HepG2 (cell line): Measurements from ENCODE around the gene RPL36AL. TPM values are rescaled to one million over a fixed set of nuclear protein-coding genes. Genes with fewer than 3 reads are reported as not detected.

Experiments
- AHR ChIP-seq: IDR thresholded peaks from 2 replicates; pipeline ENCODE4 v1.6.1; 2018; ENCODE audit warnings: missing genetic modification reagents, missing compliant biosample characterization
- CREM ChIP-seq, 2 experiments: sonication (generic) in 1 of 2; formaldehyde crosslinking in 1 of 2; IDR thresholded peaks; 2 replicates each; pipeline versions ENCODE4 v1.4.0 to v1.6.1; 2016 to 2020; ENCODE audit warnings: antibody characterized with exemption in 1 of 2, mild to moderate bottlenecking in 1 of 2, missing genetic modification reagents in 1 of 2
- HIC2 ChIP-seq: sonication (generic); formaldehyde crosslinking; IDR thresholded peaks from 2 replicates; pipeline ENCODE4 v1.9.0; 2022; ENCODE audit warnings: low read depth, missing genetic modification reagents
- MBNL3 ChIP-seq: fragments of 250-450 bp; sonication (Bioruptor Pico); conservative IDR thresholded peaks from 2 replicates; pipeline ENCODE4 v1.8.0; 2022; ENCODE audit warnings: mild to moderate bottlenecking, inconsistent platforms
- NFIB ChIP-seq: sonication (generic); formaldehyde crosslinking; IDR thresholded peaks from 2 replicates; pipeline ENCODE4 v1.9.0; 2021; ENCODE audit warnings: missing genetic modification reagents, mild to moderate bottlenecking, borderline replicate concordance
- PATZ1 ChIP-seq: sonication (generic); formaldehyde crosslinking; IDR thresholded peaks from 2 replicates; pipeline ENCODE4 v1.4.0; 2020; ENCODE audit warnings: missing genetic modification reagents
- POGK ChIP-seq: sonication (generic); formaldehyde crosslinking; conservative IDR thresholded peaks from 2 replicates; pipeline ENCODE4 v1.8.0; 2022; ENCODE audit warnings: mild to moderate bottlenecking, moderate library complexity, missing genetic modification reagents
- RELA ChIP-seq: sonication (generic); formaldehyde crosslinking; IDR thresholded peaks from 2 replicates; pipeline ENCODE4 v1.4.0; 2020; ENCODE audit warnings: missing genetic modification reagents
- RORA ChIP-seq: sonication (generic); formaldehyde crosslinking; IDR thresholded peaks from 2 replicates; pipeline ENCODE4 v1.5.0; 2020; ENCODE audit warnings: mild to moderate bottlenecking, missing genetic modification reagents, moderate library complexity
- SIX1 ChIP-seq: sonication (generic); formaldehyde crosslinking; IDR thresholded peaks from 2 replicates; pipeline ENCODE4 v1.4.0; 2020; ENCODE audit warnings: missing genetic modification reagents, borderline replicate concordance
- SMC3 ChIP-seq: IDR thresholded peaks from 2 replicates; pipeline ENCODE4 v1.6.1; 2011; ENCODE audit warnings: low read length, improper control_type of control experiment
- STAT5B ChIP-seq: sonication (generic); formaldehyde crosslinking; IDR thresholded peaks from 2 replicates; pipeline ENCODE4 v1.4.0; 2020; ENCODE audit warnings: missing genetic modification reagents
- ZFX ChIP-seq: sonication (generic); formaldehyde crosslinking; IDR thresholded peaks from 2 replicates; pipeline ENCODE4 v1.4.0; 2020; ENCODE audit warnings: mild to moderate bottlenecking, low read depth, missing genetic modification reagents, moderate library complexity
- ZKSCAN1 ChIP-seq: fragments of 150-350 bp; IDR thresholded peaks from 2 replicates; pipeline ENCODE4 v1.6.1; 2014; ENCODE audit warnings: low read length
- ZNF224 ChIP-seq: sonication (generic); formaldehyde crosslinking; IDR thresholded peaks from 2 replicates; pipeline ENCODE4 v1.5.0; 2020; ENCODE audit warnings: mild to moderate bottlenecking, missing genetic modification reagents
- ZNF253 ChIP-seq: sonication (generic); formaldehyde crosslinking; IDR thresholded peaks from 2 replicates; pipeline ENCODE4 v1.8.0; 2022; ENCODE audit warnings: mild to moderate bottlenecking, missing genetic modification reagents, borderline replicate concordance
- ZNF275 ChIP-seq: sonication (generic); formaldehyde crosslinking; IDR thresholded peaks from 2 replicates; pipeline ENCODE4 v1.8.0; 2022; ENCODE audit warnings: missing genetic modification reagents, mild to moderate bottlenecking, inconsistent platforms, borderline replicate concordance
- ZNF326 ChIP-seq: sonication (generic); formaldehyde crosslinking; IDR thresholded peaks from 2 replicates; pipeline ENCODE4 v1.4.0; 2020; ENCODE audit warnings: missing genetic modification reagents, borderline replicate concordance
- ZNF350 ChIP-seq: sonication (generic); formaldehyde crosslinking; IDR thresholded peaks from 2 replicates; pipeline ENCODE4 v1.4.0; 2020; ENCODE audit warnings: mild to moderate bottlenecking, low read depth, missing genetic modification reagents, borderline replicate concordance
- ZNF562 ChIP-seq: sonication (generic); formaldehyde crosslinking; IDR thresholded peaks from 2 replicates; pipeline ENCODE4 v1.8.0; 2022; ENCODE audit warnings: missing genetic modification reagents, borderline replicate concordance
- ZNF800 ChIP-seq: sonication (generic); formaldehyde crosslinking; IDR thresholded peaks from 2 replicates; pipeline ENCODE4 v1.4.0; 2020; ENCODE audit warnings: missing genetic modification reagents
- ZSCAN9 ChIP-seq: IDR thresholded peaks from 2 replicates; pipeline ENCODE4 v1.6.1; 2016; ENCODE audit warnings: borderline replicate concordance
- polyA plus RNA-seq, 8 experiments: library from polyadenylated mRNA; depleted of rRNA in 3 of 8; stranded (reverse) in 7 of 8; unstranded in 1 of 8; fragments of >200 nt; fragmentation: Illumina TruSeq in 4 of 8; extraction: Trizol in 4 of 8; gene quantifications; 2 replicates each; pipeline versions ENCODE4 v1.2.1 to v1.2.3, GENCODE V29; 2011 to 2016; ENCODE audit warnings: low read depth in 4 of 8, missing spikeins in 1 of 8, mixed read lengths in 1 of 8; ENCODE audit not compliant: insufficient read depth in 1 of 8
- total RNA-seq, 5 experiments: library from RNA; depleted of rRNA; stranded (reverse); fragments of >200 nt; fragmentation: Illumina TruSeq; extraction: Trizol; gene quantifications; 2 replicates each; pipeline ENCODE4 v1.2.3, GENCODE V29; 2016; ENCODE audit warnings: low read depth in 1 of 5

RPL36AL gene
- total and polyA plus RNA-seq, 2 of the 13 experiments (the other 11 are each of a cell fraction or from before 2014, with no cell fraction given): 90.0 to 294 TPM

GRCh38 chr14:49641697-49642129 lies 21.3 kb upstream of the RPL36AL start (continued):
- no peak for TF ChIP-seq HIC2
- no peak for TF ChIP-seq NFIB (CRISPR knock-in tag)
- peak; percentile 70; the same call in 1 of the 2 replicates for TF ChIP-seq ZNF350
- no peak for TF ChIP-seq MBNL3 (CRISPR knock-in tag)
- no peak for TF ChIP-seq ZKSCAN1
- TF ChIP-seq SMC3: 0 out of 2 replicates have a peak, but pooled peaks have one; percentile 10
- TF ChIP-seq ZNF253 (CRISPR knock-in tag): no peak
- no peak for TF ChIP-seq ZNF275
- TF ChIP-seq SIX1: 0 out of 2 replicates have a peak, but pooled peaks have one; percentile 10
- 0 out of 2 replicates have a peak, but pooled peaks have one; percentile 76 for TF ChIP-seq ZNF224 (CRISPR knock-in tag)
- peak; percentile 37; the same call in 1 of the 2 replicates for TF ChIP-seq ZFX (CRISPR knock-in tag)
- TF ChIP-seq ZNF326: no peak
- TF ChIP-seq RELA (CRISPR knock-in tag): no peak
- no peak for TF ChIP-seq ZNF800
- TF ChIP-seq ZSCAN9 (CRISPR knock-in tag): no peak
- TF ChIP-seq CREM (IDR thresholded peaks at IDR 0.05): peak; percentile 64
- no peak for TF ChIP-seq CREM (CRISPR knock-in tag; IDR thresholded peaks at IDR 0.05)
- peak; percentile 56; the same call in 1 of the 2 replicates for TF ChIP-seq POGK (CRISPR knock-in tag)
- TF ChIP-seq RORA (CRISPR knock-in tag): no peak
- no peak for TF ChIP-seq ZNF562 (CRISPR knock-in tag)
- peak; percentile 64; the same call in 1 of the 2 replicates for TF ChIP-seq PATZ1
- TF ChIP-seq STAT5B (CRISPR knock-in tag): no peak
- TF ChIP-seq AHR (CRISPR knock-in tag): no peak
